Right hindlimb (tissue), 1 donor: ENCODE data around the gene VPS13D.
A peak's percentile ranks its signal among the peaks of the same experiment; 100 is the strongest.
"Not testable (repeated sequence)": the region's sequence is repeated elsewhere in the genome, so short reads cannot be mapped to it uniquely, and the experiment has no call there.

ENCODE experiments used
- DNase-seq: peaks from one replicate; pipeline ENCODE4 v3.0.0-alpha.2; 2018

VPS13D gene

GRCh38 chr1:12456979-12457378, 227.1 kb downstream of the VPS13D start:
- no peak for DNase-seq

GRCh38 chr1:12457771-12458170, 227.9 kb downstream of the VPS13D start:
- no peak for DNase-seq

GRCh38 chr1:12458571-12458970, 228.7 kb downstream of the VPS13D start:
- DNase-seq, result no peak

GRCh38 chr1:12460121-12460520, 230.3 kb downstream of the VPS13D start:
- DNase-seq, result no peak

GRCh38 chr1:12460911-12461621, 231.2 kb downstream of the VPS13D start:
- DNase-seq, result peak; percentile 86

- no peak for DNase-seq
These were observed 231.9 kb downstream of the VPS13D start for GRCh38 chr1:12461754-12462153.

GRCh38 chr1:12462586-12462985, 232.8 kb downstream of the VPS13D start:
- DNase-seq, result no peak

GRCh38 chr1:12464045-12464461, 234.2 kb downstream of the VPS13D start:
- DNase-seq, result peak; percentile 90

GRCh38 chr1:12464598-12465056, 234.8 kb downstream of the VPS13D start:
- DNase-seq, result peak; percentile 88

- no peak for DNase-seq
These were observed 235.3 kb downstream of the VPS13D start for GRCh38 chr1:12465126-12465525.

GRCh38 chr1:12466816-12467215, 237.0 kb downstream of the VPS13D start:
- no peak for DNase-seq

- no peak for DNase-seq
These were observed 237.9 kb downstream of the VPS13D start for GRCh38 chr1:12467570-12468286.

GRCh38 chr1:12468323-12468722, 238.5 kb downstream of the VPS13D start:
- DNase-seq, result no peak

- no peak for DNase-seq
These were observed 239.7 kb downstream of the VPS13D start for GRCh38 chr1:12469493-12469892.

GRCh38 chr1:12469990-12470389, 240.2 kb downstream of the VPS13D start:
- no peak for DNase-seq

- not testable (repeated sequence) for DNase-seq
These were observed 241.1 kb downstream of the VPS13D start for GRCh38 chr1:12470916-12471315.

- no peak for DNase-seq
These were observed 242.4 kb downstream of the VPS13D start for GRCh38 chr1:12472156-12472797.

- DNase-seq, result no peak
These were observed 243.1 kb downstream of the VPS13D start for GRCh38 chr1:12472798-12473551.

- peak; percentile 74 for DNase-seq
These were observed 243.9 kb downstream of the VPS13D start for GRCh38 chr1:12473596-12474362.

GRCh38 chr1:12475101-12475500, 245.3 kb downstream of the VPS13D start:
- DNase-seq, result no peak

- DNase-seq, result peak; percentile 74
These were observed 245.7 kb downstream of the VPS13D start for GRCh38 chr1:12475530-12475934.

GRCh38 chr1:12475947-12476346, 246.1 kb downstream of the VPS13D start:
- no peak for DNase-seq
